K562 (cell line): ENCODE data around the gene PGAP3. TPM values are rescaled to one million over a fixed set of nuclear protein-coding genes. Genes with fewer than 3 reads are reported as not detected.

Experiments
- ATAC-seq: fragments of 200-7000 bp; cut with Tn5 transposase; 3 replicates; pipeline ENCODE4 v1.9.1; 2020; ENCODE audit warnings: moderate library complexity
- BruUV-seq: library from RNA; stranded (reverse); fragments of 400-500 nt; replicated peaks from 2 replicates; lab custom pipeline; 2021; lab: Mats Ljungman, UMichigan
- CTCF ChIA-PET: fragments of 300-600 bp; formaldehyde crosslinking; extraction: SDS; loops from one replicate; lab custom pipeline; 2021; ENCODE audit warnings: low intra/inter-chr PET ratio; lab: Yijun Ruan, JAX
- POLR2A ChIA-PET: fragments of 300-600, 350-650 bp; sonication (Branson Sonifier 250); formaldehyde crosslinking; extraction: SDS; loops from one replicate; lab custom pipeline; 2021; ENCODE audit warnings: antibody characterized with exemption, inconsistent platforms; lab: Yijun Ruan, JAX
- DNase-seq, 4 experiments: peaks; one replicate each; pipeline versions ENCODE4 v3.0.0 to v3.0.0-alpha.2; 2011 to 2018; ENCODE audit warnings: low spot score in 3 of 4, mixed read lengths in 3 of 4; ENCODE audit errors: extremely low read depth in 1 of 4
- FAIRE-seq: peaks from 2 replicates; lab custom pipeline; 2011; peaks lifted over from hg19 to GRCh38; lab: Jason Lieb, UNC
- H2AFZ ChIP-seq: 2 replicates; pipeline ENCODE4 v1.6.0; 2011; ENCODE audit warnings: low read depth, low read length, control low read depth, inconsistent platforms
- H3K27ac ChIP-seq: fragments of 200-600 bp; 3 replicates; pipeline ENCODE4 v1.8.0; 2011; ENCODE audit warnings: low read depth, mild to moderate bottlenecking, control low read depth, inconsistent platforms, low read length, moderate library complexity, mixed read lengths; ENCODE audit errors: extremely low read depth
- H3K27me3 ChIP-seq, 2 experiments: fragments of 300-600 bp in 1 of 2; 2 replicates in 1 of 2; 3 replicates in 1 of 2; pipeline versions ENCODE4 v1.6.0 to v1.8.0; 2011; ENCODE audit warnings: inconsistent platforms in 2 of 2, low read length in 2 of 2, mild to moderate bottlenecking in 1 of 2, mixed read lengths in 1 of 2, moderate library complexity in 1 of 2; ENCODE audit not compliant: control insufficient read depth in 2 of 2, insufficient read depth in 2 of 2
- H3K36me3 ChIP-seq: fragments of 300-600 bp; 3 replicates; pipeline ENCODE4 v1.8.0; 2011; ENCODE audit warnings: mild to moderate bottlenecking, low read length, inconsistent platforms; ENCODE audit not compliant: control insufficient read depth, insufficient read depth
- H3K4me1 ChIP-seq, 2 experiments: fragments of 200-600 bp in 1 of 2; replicated peaks in 1 of 2; 2 replicates in 1 of 2; 3 replicates in 1 of 2; pipeline versions ENCODE4 v1.5.1 to v1.8.0; 2011; ENCODE audit warnings: inconsistent platforms in 2 of 2, low read length in 2 of 2, mild to moderate bottlenecking in 1 of 2, mixed read lengths in 1 of 2, moderate library complexity in 1 of 2; ENCODE audit not compliant: control insufficient read depth in 2 of 2, insufficient read depth in 2 of 2
- H3K4me2 ChIP-seq: 2 replicates; pipeline ENCODE4 v1.6.1; 2011; ENCODE audit warnings: low read length, control low read depth, inconsistent platforms, mixed read lengths; ENCODE audit not compliant: insufficient read depth
- H3K4me3 ChIP-seq: fragments of 200-600 bp; sonication (generic), shearing (Covaris generic); 2 replicates; pipeline ENCODE4 v1.5.1; 2016; ENCODE audit warnings: control low read depth, inconsistent platforms
- H3K79me2 ChIP-seq: fragments of 200-600 bp; 3 replicates; pipeline ENCODE4 v1.8.0; 2011; ENCODE audit warnings: low read length, inconsistent platforms; ENCODE audit not compliant: control insufficient read depth, insufficient read depth
- H3K9ac ChIP-seq, 2 experiments: 2 replicates each; pipeline versions ENCODE4 v1.6.0 to v1.6.1; 2011; ENCODE audit warnings: low read depth in 2 of 2, low read length in 2 of 2, control low read depth in 1 of 2, inconsistent platforms in 1 of 2, mild to moderate bottlenecking in 1 of 2, mixed read lengths in 1 of 2; ENCODE audit not compliant: insufficient read depth in 1 of 2
- H3K9me1 ChIP-seq: one replicate; pipeline ENCODE4 v1.6.0; 2011; ENCODE audit warnings: inconsistent platforms, mild to moderate bottlenecking, low read length, moderate library complexity; ENCODE audit not compliant: control insufficient read depth, insufficient read depth
- H3K9me3 ChIP-seq: replicated peaks from 2 replicates; pipeline ENCODE4 v1.5.1; 2011; ENCODE audit warnings: low read depth, low read length, inconsistent platforms; ENCODE audit not compliant: control insufficient read depth, insufficient read depth
- H4K20me1 ChIP-seq: replicated peaks from 2 replicates; pipeline ENCODE4 v1.6.1; 2011; ENCODE audit warnings: low read length, inconsistent platforms, mixed read lengths; ENCODE audit not compliant: control insufficient read depth, insufficient read depth
- CAMTA2 ChIP-seq: fragments of 250-450 bp; sonication (Bioruptor Pico); conservative IDR thresholded peaks from 2 replicates; pipeline ENCODE4 v1.5.1; 2022
- CEBPG ChIP-seq, 3 experiments: fragments of 200-800 bp in 1 of 3; sonication (Bioruptor generic) in 1 of 3; sonication (generic) in 1 of 3; formaldehyde crosslinking in 1 of 3; IDR thresholded peaks in 2 of 3; conservative IDR thresholded peaks in 1 of 3; 2 replicates each; pipeline versions ENCODE4 v1.6.1 to v1.8.0; 2016 to 2022; ENCODE audit warnings: missing compliant biosample characterization in 2 of 3, missing genetic modification characterization in 2 of 3, mild to moderate bottlenecking in 1 of 3, missing genetic modification reagents in 1 of 3
- FOS ChIP-seq: IDR thresholded peaks from 3 replicates; pipeline ENCODE4 v1.6.1; 2011; ENCODE audit not compliant: insufficient read length; ENCODE audit errors: extremely low read depth
- IFI16 ChIP-seq: fragments of 250-450 bp; sonication (Bioruptor Pico); IDR thresholded peaks from 2 replicates; pipeline ENCODE4 v2.1.2; 2022; ENCODE audit warnings: mild to moderate bottlenecking, inconsistent platforms
- KAT7 ChIP-seq: sonication (generic); formaldehyde crosslinking; IDR thresholded peaks from 2 replicates; pipeline ENCODE4 v1.8.0; 2022; ENCODE audit warnings: missing genetic modification reagents, mild to moderate bottlenecking, borderline replicate concordance
- KLF13 ChIP-seq: fragments of 450-650 bp; IDR thresholded peaks from 2 replicates; pipeline ENCODE4 v1.6.1; 2016; ENCODE audit warnings: missing genetic modification characterization, low read depth, mild to moderate bottlenecking, missing compliant biosample characterization, moderate library complexity, borderline replicate concordance
- MXI1 ChIP-seq: IDR thresholded peaks from 2 replicates; pipeline ENCODE4 v1.6.1; 2011; ENCODE audit warnings: low read depth, mild to moderate bottlenecking, improper control_type of control experiment, low read length
- ZNF583 ChIP-seq: fragments of 250-450 bp; sonication (Bioruptor Pico); IDR thresholded peaks from 2 replicates; pipeline ENCODE4 v1.4.0; 2020
- ZNF586 ChIP-seq: fragments of 450-650 bp; formaldehyde crosslinking; conservative IDR thresholded peaks from 2 replicates; pipeline ENCODE4 v1.4.0; 2020; ENCODE audit warnings: mild to moderate bottlenecking, moderate library complexity
- ZNF77 ChIP-seq: fragments of 250-450 bp; sonication (Bioruptor Pico); IDR thresholded peaks from 2 replicates; pipeline ENCODE4 v1.5.0; 2020
- WGBS: fragments of 100-300 bp; shearing (Covaris generic); methylation state at CpG from one replicate; pipeline ENCODE4 v1.1.6; 2016; ENCODE audit warnings: low coverage, mixed read lengths; ENCODE audit not compliant: insufficient coverage; ENCODE audit errors: missing lambda C conversion rate; 5-methylcytosine and 5-hydroxymethylcytosine counted together
- in situ Hi-C: fragments of 300-500 bp; cut with MboI; formaldehyde crosslinking; loops from 4 replicates; pipeline ENCODE4 v1.15.0; 2018; ENCODE audit warnings: inconsistent platforms, mixed read lengths
- intact Hi-C: fragments of 100-400 bp; cut with micrococcal nuclease; formaldehyde crosslinking; loops from 2 replicates; pipeline ENCODE4 v1.14.2; 2022
- polyA plus RNA-seq, 8 experiments: library from polyadenylated mRNA; depleted of rRNA in 4 of 8; stranded (reverse) in 5 of 8; unstranded in 3 of 8; fragments of >200 nt; fragmentation: Nextera tagmentation in 2 of 8; fragmentation: Illumina TruSeq in 1 of 8; extraction: Ambion mirVana in 2 of 8; extraction: Trizol in 1 of 8; gene quantifications; 2 replicates each; pipeline versions ENCODE4 v1.2.1 to v1.2.3, GENCODE V29; 2011 to 2014; ENCODE audit warnings: inconsistent platforms in 1 of 8, missing spikeins in 1 of 8
- total RNA-seq, 7 experiments: library from RNA; depleted of rRNA in 6 of 7; stranded (reverse); fragments of >200 nt in 6 of 7; fragmentation: Illumina TruSeq in 2 of 7; extraction: Trizol in 2 of 7; gene quantifications; 2 replicates each; pipeline versions ENCODE4 v1.2.1 to v1.2.3, GENCODE V29; 2011 to 2021; ENCODE audit warnings: low replicate concordance in 1 of 7
- TF ChIP-seq, protein P1 (sequence below): fragments of 450-650 bp; IDR thresholded peaks from 2 replicates; pipeline ENCODE4 v1.6.1; 2016
- TF ChIP-seq, protein P2 (sequence below): sonication (generic); formaldehyde crosslinking; IDR thresholded peaks from 2 replicates; pipeline ENCODE4 v1.8.1; 2023; ENCODE audit warnings: mild to moderate bottlenecking, missing genetic modification reagents
- TF ChIP-seq, protein P3 (sequence below): fragments of 250-450 bp; sonication (Bioruptor Pico); IDR thresholded peaks from 2 replicates; pipeline ENCODE4 v1.8.0; 2021; ENCODE audit warnings: moderate library complexity, mild to moderate bottlenecking, inconsistent platforms
- TF ChIP-seq, protein P4 (sequence below): sonication (generic); formaldehyde crosslinking; IDR thresholded peaks from 2 replicates; pipeline ENCODE4 v1.4.0; 2020; ENCODE audit warnings: mild to moderate bottlenecking, missing genetic modification reagents

The PGAP3 gene
- total and polyA plus RNA-seq, 9 of the 15 experiments (the other 6 are each of a cell fraction or from before 2014, with no cell fraction given): 0.38 to 9.4 (median 4.5) TPM

DNA sequence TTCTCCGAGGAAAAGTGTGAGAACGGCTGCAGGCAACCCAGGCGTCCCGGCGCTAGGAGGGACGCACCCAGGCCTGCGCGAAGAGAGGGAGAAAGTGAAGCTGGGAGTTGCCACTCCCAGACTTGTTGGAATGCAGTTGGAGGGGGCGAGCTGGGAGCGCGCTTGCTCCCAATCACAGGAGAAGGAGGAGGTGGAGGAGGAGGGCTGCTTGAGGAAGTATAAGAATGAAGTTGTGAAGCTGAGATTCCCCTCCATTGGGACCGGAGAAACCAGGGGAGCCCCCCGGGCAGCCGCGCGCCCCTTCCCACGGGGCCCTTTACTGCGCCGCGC lies 11.9 kb upstream of the PGAP3 start, which contains the start of gene ERBB2:
ERBB2 (plus strand) TSS at position 247 of the 330 bp plus-strand sequence. CDS start 175 bp downstream, outside the sequence.
- DNase-seq (no peak), ATAC-seq (no peak), FAIRE-seq (no peak)
- Histone ChIP-seq H3K4me3 (no peak within 1 kb of the TSS), H3K79me2 (no peaks in the 10 kb centered on the region), H3K36me3 (no peaks in the 10 kb centered on the region; the same call in 2 of the 3 replicates), H3K4me1 (peaks cover 0 to 16% of the 10 kb centered on the region in 2 experiments; a peak in 3 of 5 replicates), H3K27me3 (no peaks in the 10 kb centered on the region; a peak in 1 of 5 replicates), H4K20me1 (no peaks in the 10 kb centered on the region), H3K27ac (no peak within 1 kb of the TSS), H3K4me2 (no peak within 1 kb of the TSS), H3K9ac (no peak within 1 kb of the TSS), H3K9me3 (no peaks in the 10 kb centered on the region), H2AFZ (no peak within 1 kb of the TSS), H3K9me1 (no peaks in the 10 kb centered on the region)
- in situ Hi-C loops (no loop called here), intact Hi-C loops (no loop called here)
- TF ChIP-seq ZNF586 (CRISPR knock-in tag) (no peak), KAT7 (CRISPR knock-in tag) (no peak), CAMTA2 (no peak), KLF13 (no peak), ZNF77 (CRISPR knock-in tag) (no peak), CEBPG (CRISPR knock-in tag; IDR thresholded peaks at IDR 0.05) (no peak), CEBPG (tag; conservative IDR thresholded peaks at IDR 0.05 in 1 of 2, IDR thresholded peaks at IDR 0.05 in 1 of 2) (no peak), ZNF583 (no peak), FOS (no peak), IFI16 (no peak), MXI1 (no peak)
- TF ChIP-seq, protein P1, sequence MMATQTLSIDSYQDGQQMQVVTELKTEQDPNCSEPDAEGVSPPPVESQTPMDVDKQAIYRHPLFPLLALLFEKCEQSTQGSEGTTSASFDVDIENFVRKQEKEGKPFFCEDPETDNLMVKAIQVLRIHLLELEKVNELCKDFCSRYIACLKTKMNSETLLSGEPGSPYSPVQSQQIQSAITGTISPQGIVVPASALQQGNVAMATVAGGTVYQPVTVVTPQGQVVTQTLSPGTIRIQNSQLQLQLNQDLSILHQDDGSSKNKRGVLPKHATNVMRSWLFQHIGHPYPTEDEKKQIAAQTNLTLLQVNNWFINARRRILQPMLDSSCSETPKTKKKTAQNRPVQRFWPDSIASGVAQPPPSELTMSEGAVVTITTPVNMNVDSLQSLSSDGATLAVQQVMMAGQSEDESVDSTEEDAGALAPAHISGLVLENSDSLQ: no peak
- TF ChIP-seq, protein P2, sequence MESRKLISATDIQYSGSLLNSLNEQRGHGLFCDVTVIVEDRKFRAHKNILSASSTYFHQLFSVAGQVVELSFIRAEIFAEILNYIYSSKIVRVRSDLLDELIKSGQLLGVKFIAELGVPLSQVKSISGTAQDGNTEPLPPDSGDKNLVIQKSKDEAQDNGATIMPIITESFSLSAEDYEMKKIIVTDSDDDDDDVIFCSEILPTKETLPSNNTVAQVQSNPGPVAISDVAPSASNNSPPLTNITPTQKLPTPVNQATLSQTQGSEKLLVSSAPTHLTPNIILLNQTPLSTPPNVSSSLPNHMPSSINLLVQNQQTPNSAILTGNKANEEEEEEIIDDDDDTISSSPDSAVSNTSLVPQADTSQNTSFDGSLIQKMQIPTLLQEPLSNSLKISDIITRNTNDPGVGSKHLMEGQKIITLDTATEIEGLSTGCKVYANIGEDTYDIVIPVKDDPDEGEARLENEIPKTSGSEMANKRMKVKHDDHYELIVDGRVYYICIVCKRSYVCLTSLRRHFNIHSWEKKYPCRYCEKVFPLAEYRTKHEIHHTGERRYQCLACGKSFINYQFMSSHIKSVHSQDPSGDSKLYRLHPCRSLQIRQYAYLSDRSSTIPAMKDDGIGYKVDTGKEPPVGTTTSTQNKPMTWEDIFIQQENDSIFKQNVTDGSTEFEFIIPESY (CRISPR knock-in tag): no peak
- TF ChIP-seq, protein P3, sequence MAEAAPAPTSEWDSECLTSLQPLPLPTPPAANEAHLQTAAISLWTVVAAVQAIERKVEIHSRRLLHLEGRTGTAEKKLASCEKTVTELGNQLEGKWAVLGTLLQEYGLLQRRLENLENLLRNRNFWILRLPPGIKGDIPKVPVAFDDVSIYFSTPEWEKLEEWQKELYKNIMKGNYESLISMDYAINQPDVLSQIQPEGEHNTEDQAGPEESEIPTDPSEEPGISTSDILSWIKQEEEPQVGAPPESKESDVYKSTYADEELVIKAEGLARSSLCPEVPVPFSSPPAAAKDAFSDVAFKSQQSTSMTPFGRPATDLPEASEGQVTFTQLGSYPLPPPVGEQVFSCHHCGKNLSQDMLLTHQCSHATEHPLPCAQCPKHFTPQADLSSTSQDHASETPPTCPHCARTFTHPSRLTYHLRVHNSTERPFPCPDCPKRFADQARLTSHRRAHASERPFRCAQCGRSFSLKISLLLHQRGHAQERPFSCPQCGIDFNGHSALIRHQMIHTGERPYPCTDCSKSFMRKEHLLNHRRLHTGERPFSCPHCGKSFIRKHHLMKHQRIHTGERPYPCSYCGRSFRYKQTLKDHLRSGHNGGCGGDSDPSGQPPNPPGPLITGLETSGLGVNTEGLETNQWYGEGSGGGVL: no peak
- TF ChIP-seq, protein P4, sequence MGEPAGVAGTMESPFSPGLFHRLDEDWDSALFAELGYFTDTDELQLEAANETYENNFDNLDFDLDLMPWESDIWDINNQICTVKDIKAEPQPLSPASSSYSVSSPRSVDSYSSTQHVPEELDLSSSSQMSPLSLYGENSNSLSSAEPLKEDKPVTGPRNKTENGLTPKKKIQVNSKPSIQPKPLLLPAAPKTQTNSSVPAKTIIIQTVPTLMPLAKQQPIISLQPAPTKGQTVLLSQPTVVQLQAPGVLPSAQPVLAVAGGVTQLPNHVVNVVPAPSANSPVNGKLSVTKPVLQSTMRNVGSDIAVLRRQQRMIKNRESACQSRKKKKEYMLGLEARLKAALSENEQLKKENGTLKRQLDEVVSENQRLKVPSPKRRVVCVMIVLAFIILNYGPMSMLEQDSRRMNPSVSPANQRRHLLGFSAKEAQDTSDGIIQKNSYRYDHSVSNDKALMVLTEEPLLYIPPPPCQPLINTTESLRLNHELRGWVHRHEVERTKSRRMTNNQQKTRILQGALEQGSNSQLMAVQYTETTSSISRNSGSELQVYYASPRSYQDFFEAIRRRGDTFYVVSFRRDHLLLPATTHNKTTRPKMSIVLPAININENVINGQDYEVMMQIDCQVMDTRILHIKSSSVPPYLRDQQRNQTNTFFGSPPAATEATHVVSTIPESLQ (CRISPR knock-in tag): no peak
- no TSS peak for BruUV-seq
- WGBS: 32% methylated on average over 3 of the region's 20 CpGs
- CTCF ChIA-PET: no interaction called here
- POLR2A ChIA-PET: interaction anchor here (0.7 to 1.5 kb wide), 3 partner anchors 25 to 81 kb away, joined by 3 to 7 read pairs (median 6); no protein-coding TSS in a partner anchor
